ENCODE measurements around the gene MYOCD.
"Not testable (repeated sequence)": the region's sequence is repeated elsewhere in the genome, so short reads cannot be mapped to it uniquely, and the experiment has no call there.

The MYOCD gene

GRCh38 chr17:12665263-12666210, at the start of gene MYOCD:
TSS of gene MYOCD (plus strand) at chr17:12665890. CDS start at chr17:12666189, 299 bp downstream.
- no peak for DNase-seq

GRCh38 chr17:12616161-12616560, 49.5 kb upstream of the MYOCD start:
- no peak for DNase-seq

- DNase-seq, result no peak
These were observed 47.1 kb upstream of the MYOCD start for GRCh38 chr17:12618557-12618956.

- no peak for DNase-seq
These were observed 46.1 kb upstream of the MYOCD start for GRCh38 chr17:12619459-12620199.

GRCh38 chr17:12620200-12620720, 45.4 kb upstream of the MYOCD start:
- no peak for DNase-seq

- DNase-seq, result no peak
These were observed 43.0 kb upstream of the MYOCD start for GRCh38 chr17:12622726-12623125.

GRCh38 chr17:12623220-12623848, 42.4 kb upstream of the MYOCD start:
- DNase-seq, result no peak

GRCh38 chr17:12624211-12624610, 41.5 kb upstream of the MYOCD start:
- no peak for DNase-seq

GRCh38 chr17:12625092-12625491, 40.6 kb upstream of the MYOCD start:
- DNase-seq, result no peak

- no peak for DNase-seq
These were observed 38.5 kb upstream of the MYOCD start for GRCh38 chr17:12627177-12627629.

GRCh38 chr17:12627781-12628451, 37.8 kb upstream of the MYOCD start:
- no peak for DNase-seq

GRCh38 chr17:12631076-12631475, 34.6 kb upstream of the MYOCD start:
- no peak for DNase-seq

GRCh38 chr17:12632785-12633184, 32.9 kb upstream of the MYOCD start:
- DNase-seq, result no peak

- no peak for DNase-seq
These were observed 30.8 kb upstream of the MYOCD start for GRCh38 chr17:12634789-12635414.

GRCh38 chr17:12635996-12636395, 29.7 kb upstream of the MYOCD start:
- not testable (repeated sequence) for DNase-seq

- no peak for DNase-seq
These were observed 28.7 kb upstream of the MYOCD start for GRCh38 chr17:12637015-12637414.

GRCh38 chr17:12637745-12638651, 27.7 kb upstream of the MYOCD start:
- DNase-seq, result no peak

GRCh38 chr17:12640364-12640763, 25.3 kb upstream of the MYOCD start:
- no peak for DNase-seq

- no peak for DNase-seq
These were observed 24.6 kb upstream of the MYOCD start for GRCh38 chr17:12641084-12641483.

- no peak for DNase-seq
These were observed 23.7 kb upstream of the MYOCD start for GRCh38 chr17:12642034-12642433.

GRCh38 chr17:12643822-12644221, 21.9 kb upstream of the MYOCD start:
- DNase-seq, result no peak
